D721Med (cell line): ENCODE data around the gene SPDYC.

Source experiments
- DNase-seq: peaks from one replicate; pipeline ENCODE4 v3.0.0; 2011; ENCODE audit warnings: low spot score; ENCODE audit not compliant: insufficient read length
- FAIRE-seq: peaks from 2 replicates; lab custom pipeline; 2011; peaks lifted over from hg19 to GRCh38; lab: Jason Lieb, UNC
- CTCF ChIP-seq: IDR thresholded peaks from 2 replicates; pipeline ENCODE4 v1.5.1; 2012; ENCODE audit warnings: mild to moderate bottlenecking, control low read depth; ENCODE audit not compliant: insufficient read depth; ENCODE audit errors: missing control alignments

Gene SPDYC

GRCh38 chr11:65131895-65132237 is 38.2 kb upstream of the SPDYC start:
- FAIRE-seq: no peak

GRCh38 chr11:65132238-65132987 is 37.6 kb upstream of the SPDYC start:
- no peak for DNase-seq
- no peak for FAIRE-seq
- TF ChIP-seq CTCF: no peak

More at GRCh38 chr11:65131895-65132237, 38.2 kb upstream of the SPDYC start:
- no peak for DNase-seq
- TF ChIP-seq CTCF: no peak

GRCh38 chr11:65132988-65133700 is 36.9 kb upstream of the SPDYC start:
- DNase-seq (no peak), FAIRE-seq (no peak)
- no peak for TF ChIP-seq CTCF

GRCh38 chr11:65133724-65134123 is 36.3 kb upstream of the SPDYC start:
- no peak for FAIRE-seq
- no peak for DNase-seq
- TF ChIP-seq CTCF: no peak

GRCh38 chr11:65134240-65134951 is 35.6 kb upstream of the SPDYC start, which contains the start of gene SYVN1:
Gene SYVN1 (minus strand): TSS chr11:65134519. CDS start chr11:65133601, 918 bp downstream.
- TF ChIP-seq CTCF: no peak
- FAIRE-seq (no peak), DNase-seq (peak; percentile 94)

GRCh38 chr11:65134952-65135632 is 34.9 kb upstream of the SPDYC start:
- DNase-seq (peak; percentile 92), FAIRE-seq (peak; percentile 38)
- TF ChIP-seq CTCF: no peak
